ENCODE data around the gene PIGBOS1.
A peak's percentile ranks its signal among the peaks of the same experiment; 100 is the strongest.
"Not testable (repeated sequence)": the region's sequence is repeated elsewhere in the genome, so short reads cannot be mapped to it uniquely, and the experiment has no call there.

The PIGBOS1 gene
- total RNA-seq = 4.1 reads per million, percentile 16 among the genes with 10 or more reads in this experiment

GRCh38 chr15:55318588-55319494, at the start of gene PIGBOS1, which contains the start of gene PIGB:
PIGBOS1 (minus strand) TSS chr15:55319123; CDS start chr15:55317792, 1,331 bp downstream.
PIGB (plus strand) TSS chr15:55319222; CDS start chr15:55319251, 29 bp downstream.
- DNase-seq = peak; percentile 67

DNA sequence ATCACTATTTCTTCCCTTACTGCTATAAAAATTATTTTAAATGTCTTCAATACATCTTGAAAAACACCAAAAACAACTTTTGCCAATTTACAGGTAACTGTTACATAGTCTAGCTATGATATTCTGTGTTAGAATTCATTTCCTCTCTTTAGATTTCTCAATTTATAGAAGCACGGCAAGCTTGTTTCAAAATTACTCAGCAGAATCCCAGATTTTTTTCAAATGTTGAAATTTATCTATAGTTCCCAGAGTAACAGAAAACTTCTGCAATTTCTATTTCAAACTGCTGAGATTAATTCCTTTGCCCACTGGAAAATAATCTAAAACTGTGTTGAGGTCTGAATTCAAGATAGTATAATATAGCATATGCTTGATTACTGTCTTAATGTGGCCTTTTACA, 48.1 kb upstream of the PIGBOS1 start:
- no peak for DNase-seq

DNA sequence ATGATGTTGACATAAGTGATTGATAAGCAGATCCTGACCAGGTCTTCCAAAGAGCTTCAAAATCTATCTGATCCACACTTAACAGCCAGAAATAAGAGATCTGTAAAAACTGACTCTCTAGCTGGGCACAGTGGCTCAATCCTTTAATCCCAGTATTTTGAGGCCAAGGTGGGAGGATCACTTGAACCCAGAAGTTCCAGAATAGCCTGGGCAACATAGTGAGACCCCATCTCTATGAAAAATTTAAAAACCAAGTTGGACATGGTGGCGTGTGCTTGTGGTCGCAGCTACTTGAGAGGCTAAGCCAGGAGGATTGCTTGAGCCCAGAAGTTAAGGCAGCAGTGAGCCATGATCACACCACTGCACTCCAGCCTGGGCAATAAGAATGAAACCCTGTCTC, 43.7 kb upstream of the PIGBOS1 start:
- no peak for DNase-seq

GRCh38 chr15:55361048-55361447, 42.1 kb upstream of the PIGBOS1 start:
- no peak for DNase-seq

DNA sequence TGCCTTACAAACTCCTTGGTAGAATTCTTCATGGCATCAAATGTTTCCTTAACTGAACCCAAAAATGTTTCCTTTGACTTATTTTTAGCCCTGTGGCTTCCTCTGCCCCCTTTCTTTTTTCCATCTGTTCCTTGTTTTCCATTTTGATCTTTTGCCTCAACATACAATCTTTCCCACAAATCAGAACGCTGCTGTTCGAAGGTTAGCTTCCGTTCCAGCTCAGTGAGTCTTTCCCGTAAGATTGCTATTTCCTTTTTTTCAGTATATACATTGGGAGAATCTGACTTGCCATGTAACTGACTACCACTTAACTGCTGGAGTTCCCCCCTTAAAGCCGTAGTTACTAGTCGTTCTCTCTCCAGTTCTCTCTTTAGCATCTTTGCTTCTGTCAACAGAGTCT, 41.3 kb upstream of the PIGBOS1 start:
- DNase-seq = no peak

- no peak for DNase-seq
Observed at GRCh38 chr15:55358471-55358870, 39.5 kb upstream of the PIGBOS1 start.

GRCh38 chr15:55357774-55358173, 38.9 kb upstream of the PIGBOS1 start:
- DNase-seq = no peak

DNA sequence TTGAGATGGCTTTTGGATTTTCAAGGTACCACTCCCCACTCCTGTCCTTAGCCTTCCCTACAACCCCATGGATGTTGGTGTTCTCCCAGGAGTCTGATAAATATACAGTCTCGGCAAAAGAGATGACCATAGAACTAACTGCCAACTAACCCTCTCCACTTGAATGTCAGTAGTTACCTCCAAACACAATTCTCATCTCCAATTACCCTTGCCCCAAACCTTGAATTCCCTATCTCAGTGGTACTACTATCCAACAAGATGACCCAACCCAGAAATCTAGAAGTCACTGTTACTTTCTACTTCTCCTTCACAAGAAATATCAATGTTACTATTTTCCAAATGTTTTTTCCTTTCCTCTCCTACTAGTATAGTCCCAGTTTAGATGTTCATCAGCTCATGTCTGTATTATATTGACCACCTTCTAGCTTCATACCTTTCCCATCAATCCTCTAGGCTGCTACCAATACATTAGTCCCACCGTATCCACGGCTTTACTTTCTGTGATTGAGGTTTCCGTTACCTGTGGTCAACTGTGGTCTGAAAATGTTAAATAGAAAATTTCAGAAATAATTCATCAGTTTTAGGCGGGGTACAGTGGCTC, 38.2 kb upstream of the PIGBOS1 start:
- DNase-seq = no peak

GRCh38 chr15:55353025-55353424, 34.1 kb upstream of the PIGBOS1 start:
- no peak for DNase-seq

DNA sequence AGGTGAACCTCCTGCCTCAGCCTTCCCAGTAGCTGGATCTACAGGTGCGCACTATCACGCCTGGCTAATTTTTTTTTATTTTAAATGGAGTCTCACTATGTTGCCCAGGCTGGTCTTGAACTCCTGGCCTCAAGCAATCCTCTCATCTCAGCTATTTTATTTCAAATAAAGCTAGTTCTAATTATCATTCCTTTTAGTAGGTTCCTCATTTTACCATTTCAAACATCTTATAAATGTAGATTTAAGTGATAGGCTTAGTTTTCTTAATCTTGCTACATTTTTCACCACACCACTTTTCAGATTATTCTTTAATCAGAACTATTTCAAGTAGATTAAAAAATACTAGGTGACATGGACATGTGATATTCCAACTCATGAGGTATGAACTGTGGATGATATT, 30.4 kb upstream of the PIGBOS1 start:
- no peak for DNase-seq

GRCh38 chr15:55348281-55348778, 29.4 kb upstream of the PIGBOS1 start:
- no peak for DNase-seq

DNA sequence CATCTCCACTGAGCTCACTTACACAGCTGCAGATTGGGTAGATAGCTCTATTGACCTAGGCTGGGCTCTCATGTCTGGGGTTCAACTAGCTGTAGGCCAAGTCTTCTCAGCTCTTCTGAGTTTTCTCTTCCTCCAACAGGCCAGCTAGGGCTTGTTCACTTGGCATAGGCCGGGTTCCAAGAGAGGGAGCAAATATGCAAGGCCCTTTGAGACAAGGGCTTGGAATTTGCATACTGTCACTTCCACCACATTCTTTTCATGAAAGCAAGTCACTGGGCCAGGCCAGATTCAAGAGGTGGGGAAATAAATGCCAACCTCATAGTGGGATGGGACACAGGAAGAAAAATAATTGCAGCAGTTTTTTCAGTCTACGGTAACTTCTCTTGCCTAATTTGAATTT, 25.3 kb upstream of the PIGBOS1 start:
- DNase-seq = no peak

- DNase-seq = no peak
Observed at GRCh38 chr15:55343168-55343567, 24.2 kb upstream of the PIGBOS1 start.

GRCh38 chr15:55337160-55337559, 18.2 kb upstream of the PIGBOS1 start:
- DNase-seq = no peak

DNA sequence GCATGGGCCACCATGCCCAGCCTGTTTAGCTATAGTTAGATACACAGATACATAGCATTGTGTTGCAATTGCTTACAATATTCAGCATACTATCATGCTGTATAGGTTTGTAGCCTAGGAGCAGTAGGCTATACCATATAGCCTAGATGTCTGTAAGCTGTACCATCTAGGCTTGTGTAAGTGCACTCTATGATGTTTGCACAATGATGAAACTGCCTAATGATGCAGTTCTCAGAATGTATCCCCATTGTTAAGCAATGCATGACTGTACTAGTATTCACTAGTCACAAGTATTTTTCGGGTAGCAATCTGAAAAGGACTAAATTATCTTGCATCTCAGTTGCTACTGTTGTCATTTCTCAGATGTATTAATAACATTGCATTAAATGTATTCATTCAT, 16.1 kb upstream of the PIGBOS1 start:
- DNase-seq = no peak

DNA sequence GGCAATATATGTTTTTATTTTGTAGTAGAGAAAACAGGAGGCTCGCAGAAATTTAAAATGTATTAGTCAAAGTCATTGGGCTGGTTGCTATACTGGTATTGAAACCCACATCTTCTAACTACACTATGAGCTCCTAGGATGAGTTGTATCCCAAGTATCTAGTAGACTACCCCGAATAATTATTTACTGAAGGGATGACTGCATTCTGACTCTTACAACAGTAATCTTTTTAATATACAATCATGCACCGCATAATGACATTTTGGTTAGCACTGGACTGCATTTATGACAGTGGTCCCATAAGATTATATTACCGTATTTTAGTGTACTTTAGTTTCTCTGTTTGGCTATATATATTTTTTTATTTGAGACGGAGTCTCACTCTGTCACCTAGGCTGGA, 15.4 kb upstream of the PIGBOS1 start:
- no peak for DNase-seq

- no peak for DNase-seq
Observed at GRCh38 chr15:55327387-55327786, 8.5 kb upstream of the PIGBOS1 start.

DNA sequence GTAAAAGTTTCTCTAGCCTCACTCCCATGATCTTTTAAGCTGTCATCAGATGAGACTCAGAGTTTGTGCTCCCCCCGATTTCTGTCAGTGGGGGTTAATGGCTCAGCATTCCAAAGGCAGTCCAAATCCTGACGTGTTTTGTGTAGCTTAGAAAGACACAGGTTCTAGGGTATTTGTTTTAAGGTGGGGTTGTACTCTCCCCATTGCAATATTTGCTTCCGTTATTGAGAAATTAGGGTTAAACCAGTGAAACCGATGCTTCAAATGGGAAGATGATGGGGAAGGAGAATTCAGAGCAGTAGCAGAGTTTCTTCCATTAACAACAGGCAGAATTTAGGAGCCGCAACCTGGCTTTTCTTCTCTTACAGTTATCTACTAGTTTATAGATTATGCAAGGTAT, 3.5 kb upstream of the PIGBOS1 start:
- DNase-seq = no peak

GRCh38 chr15:55320963-55321362, 2.0 kb upstream of the PIGBOS1 start:
- no peak for DNase-seq

GRCh38 chr15:55320238-55320550, 1.3 kb upstream of the PIGBOS1 start:
- DNase-seq = no peak

DNA sequence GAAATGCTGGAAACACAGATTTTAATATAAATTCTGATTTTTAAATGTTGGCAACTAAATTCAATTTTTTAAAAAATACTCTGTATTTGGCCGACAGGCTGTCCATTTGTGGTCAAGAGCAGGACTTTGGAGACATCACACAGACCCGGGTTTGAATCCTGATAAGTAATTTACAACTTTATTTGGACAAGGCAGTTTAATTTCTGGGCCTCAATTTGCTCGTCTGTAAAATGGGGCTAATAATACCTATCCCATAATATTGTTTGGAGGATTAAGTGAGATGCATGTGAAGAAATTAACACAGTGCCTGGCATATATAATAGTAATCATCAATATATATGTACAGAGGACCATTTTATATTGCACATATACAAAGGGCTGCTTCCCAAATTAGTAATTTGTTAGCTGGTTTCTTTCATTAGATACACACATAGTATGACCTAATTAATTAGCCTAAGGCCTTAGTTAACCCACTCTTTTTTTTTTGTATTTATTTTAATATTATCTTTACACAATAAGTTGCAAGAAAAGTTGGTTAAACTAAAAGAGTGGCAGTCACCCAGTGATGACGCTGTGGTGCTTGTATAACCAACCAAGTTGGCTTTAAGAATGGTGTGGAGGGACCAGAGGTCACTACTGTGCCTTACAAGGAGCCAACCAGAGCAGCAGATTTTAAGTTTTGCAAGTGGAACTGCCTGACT, 764 bp upstream of the PIGBOS1 start:
- DNase-seq = no peak

GRCh38 chr15:55302801-55303200, 16.1 kb downstream of the PIGBOS1 start:
- DNase-seq = not testable (repeated sequence)

- no peak for DNase-seq
Observed at GRCh38 chr15:55297315-55297714, 21.6 kb downstream of the PIGBOS1 start.
